K562 (cell line): Measurements from ENCODE around the gene TNNT2.

ENCODE experiments used
- BRF1 ChIP-seq: IDR thresholded peaks from 3 replicates; pipeline ENCODE4 v1.6.1; 2011; ENCODE audit warnings: borderline replicate concordance, mild to moderate bottlenecking; ENCODE audit not compliant: insufficient read length; ENCODE audit errors: extremely low read depth
- CBFB ChIP-seq: sonication (generic); formaldehyde crosslinking; IDR thresholded peaks from 2 replicates; pipeline ENCODE4 v1.4.0; 2020; ENCODE audit warnings: mild to moderate bottlenecking, missing genetic modification reagents
- CEBPB ChIP-seq: fragments of 450-650 bp; IDR thresholded peaks from 2 replicates; pipeline ENCODE4 v1.6.1; 2016; ENCODE audit warnings: missing genetic modification characterization, missing compliant biosample characterization
- EZH2 ChIP-seq: IDR thresholded peaks from 2 replicates; pipeline ENCODE4 v1.6.1; 2012; ENCODE audit warnings: low read depth, mild to moderate bottlenecking, inconsistent platforms, low read length, borderline replicate concordance
- FOXM1 ChIP-seq, 2 experiments: fragments of 450-650 bp in 1 of 2; sonication (generic) in 1 of 2; formaldehyde crosslinking in 1 of 2; IDR thresholded peaks; 2 replicates each; pipeline versions ENCODE4 v1.6.1 to v1.9.0; 2017 to 2022; ENCODE audit warnings: low read depth in 2 of 2, mild to moderate bottlenecking in 2 of 2, missing genetic modification reagents in 1 of 2, moderate library complexity in 1 of 2
- HDGF ChIP-seq: fragments of 450-650 bp; IDR thresholded peaks from 2 replicates; pipeline ENCODE4 v1.6.1; 2016
- MIER1 ChIP-seq: fragments of 450-650 bp; IDR thresholded peaks from 2 replicates; pipeline ENCODE4 v1.6.1; 2016; ENCODE audit warnings: antibody characterized with exemption, mild to moderate bottlenecking, low read depth
- POLR2A ChIP-seq: fragments of 450-650 bp; conservative IDR thresholded peaks from 2 replicates; pipeline ENCODE4 v1.6.1; 2016
- RAD21 ChIP-seq, 2 experiments: fragments of 250-450 bp in 1 of 2; fragments of 450-650 bp in 1 of 2; sonication (Bioruptor Pico) in 1 of 2; formaldehyde crosslinking in 1 of 2; IDR thresholded peaks in 1 of 2; conservative IDR thresholded peaks in 1 of 2; 2 replicates each; pipeline versions ENCODE4 v1.4.0 to v1.8.0; 2020 to 2022; ENCODE audit warnings: mild to moderate bottlenecking in 2 of 2, moderate library complexity in 1 of 2
- TF ChIP-seq, protein P1 (sequence below): fragments of 250-450 bp; sonication (Bioruptor Pico); IDR thresholded peaks from 2 replicates; pipeline ENCODE4 v1.5.0; 2021
- TF ChIP-seq, protein P2 (sequence below): sonication (generic); formaldehyde crosslinking; IDR thresholded peaks from 2 replicates; pipeline ENCODE4 v1.8.1; 2023; ENCODE audit warnings: mild to moderate bottlenecking, missing genetic modification reagents
- TF ChIP-seq, protein P3 (sequence below), 3 experiments: IDR thresholded peaks in 2 of 3; conservative IDR thresholded peaks in 1 of 3; 2 replicates each; pipeline ENCODE4 v1.5.1; 2011 to 2012; ENCODE audit warnings: low read length in 3 of 3, mild to moderate bottlenecking in 3 of 3, control low read depth in 2 of 3, improper control_type of control experiment in 1 of 3, inconsistent platforms in 1 of 3, low read depth in 1 of 3, mixed read lengths in 1 of 3, moderate library complexity in 1 of 3; ENCODE audit not compliant: insufficient read depth in 2 of 3

DNA sequence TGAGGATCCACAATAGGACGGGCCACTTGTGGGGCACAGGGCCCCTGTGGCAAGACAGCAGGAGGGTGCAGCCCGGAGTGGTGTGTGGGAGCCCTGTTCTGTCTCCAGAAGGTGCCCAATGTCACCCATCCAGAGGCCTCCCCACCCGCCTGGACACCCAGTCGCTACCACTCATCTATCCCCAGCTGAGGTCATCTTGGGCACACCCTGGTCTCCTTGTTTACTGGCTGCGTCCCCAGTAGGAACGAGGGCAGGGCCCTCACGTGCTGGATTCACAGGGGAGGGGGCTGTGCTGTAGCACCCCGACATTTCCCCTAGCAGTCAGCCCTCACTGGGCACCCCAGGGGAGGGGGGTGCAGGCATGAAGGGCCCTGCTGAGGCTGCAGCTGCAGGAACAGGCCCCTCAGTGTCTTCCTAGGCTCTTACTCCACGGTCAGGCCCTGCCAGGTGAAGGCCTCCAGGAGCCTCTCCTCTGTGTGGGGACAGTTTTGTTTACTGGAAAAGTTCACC, 2.3 kb upstream of the TNNT2 start:
- TF ChIP-seq BRF1 = no peak
- no peak for TF ChIP-seq MIER1
- no peak for TF ChIP-seq EZH2
- no peak for TF ChIP-seq POLR2A
- TF ChIP-seq, protein P1, sequence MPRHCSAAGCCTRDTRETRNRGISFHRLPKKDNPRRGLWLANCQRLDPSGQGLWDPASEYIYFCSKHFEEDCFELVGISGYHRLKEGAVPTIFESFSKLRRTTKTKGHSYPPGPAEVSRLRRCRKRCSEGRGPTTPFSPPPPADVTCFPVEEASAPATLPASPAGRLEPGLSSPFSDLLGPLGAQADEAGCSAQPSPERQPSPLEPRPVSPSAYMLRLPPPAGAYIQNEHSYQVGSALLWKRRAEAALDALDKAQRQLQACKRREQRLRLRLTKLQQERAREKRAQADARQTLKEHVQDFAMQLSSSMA = no peak
- TF ChIP-seq, protein P2, sequence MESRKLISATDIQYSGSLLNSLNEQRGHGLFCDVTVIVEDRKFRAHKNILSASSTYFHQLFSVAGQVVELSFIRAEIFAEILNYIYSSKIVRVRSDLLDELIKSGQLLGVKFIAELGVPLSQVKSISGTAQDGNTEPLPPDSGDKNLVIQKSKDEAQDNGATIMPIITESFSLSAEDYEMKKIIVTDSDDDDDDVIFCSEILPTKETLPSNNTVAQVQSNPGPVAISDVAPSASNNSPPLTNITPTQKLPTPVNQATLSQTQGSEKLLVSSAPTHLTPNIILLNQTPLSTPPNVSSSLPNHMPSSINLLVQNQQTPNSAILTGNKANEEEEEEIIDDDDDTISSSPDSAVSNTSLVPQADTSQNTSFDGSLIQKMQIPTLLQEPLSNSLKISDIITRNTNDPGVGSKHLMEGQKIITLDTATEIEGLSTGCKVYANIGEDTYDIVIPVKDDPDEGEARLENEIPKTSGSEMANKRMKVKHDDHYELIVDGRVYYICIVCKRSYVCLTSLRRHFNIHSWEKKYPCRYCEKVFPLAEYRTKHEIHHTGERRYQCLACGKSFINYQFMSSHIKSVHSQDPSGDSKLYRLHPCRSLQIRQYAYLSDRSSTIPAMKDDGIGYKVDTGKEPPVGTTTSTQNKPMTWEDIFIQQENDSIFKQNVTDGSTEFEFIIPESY (CRISPR knock-in tag) = no peak
- TF ChIP-seq CBFB (CRISPR knock-in tag) = no peak
- TF ChIP-seq, protein P3, sequence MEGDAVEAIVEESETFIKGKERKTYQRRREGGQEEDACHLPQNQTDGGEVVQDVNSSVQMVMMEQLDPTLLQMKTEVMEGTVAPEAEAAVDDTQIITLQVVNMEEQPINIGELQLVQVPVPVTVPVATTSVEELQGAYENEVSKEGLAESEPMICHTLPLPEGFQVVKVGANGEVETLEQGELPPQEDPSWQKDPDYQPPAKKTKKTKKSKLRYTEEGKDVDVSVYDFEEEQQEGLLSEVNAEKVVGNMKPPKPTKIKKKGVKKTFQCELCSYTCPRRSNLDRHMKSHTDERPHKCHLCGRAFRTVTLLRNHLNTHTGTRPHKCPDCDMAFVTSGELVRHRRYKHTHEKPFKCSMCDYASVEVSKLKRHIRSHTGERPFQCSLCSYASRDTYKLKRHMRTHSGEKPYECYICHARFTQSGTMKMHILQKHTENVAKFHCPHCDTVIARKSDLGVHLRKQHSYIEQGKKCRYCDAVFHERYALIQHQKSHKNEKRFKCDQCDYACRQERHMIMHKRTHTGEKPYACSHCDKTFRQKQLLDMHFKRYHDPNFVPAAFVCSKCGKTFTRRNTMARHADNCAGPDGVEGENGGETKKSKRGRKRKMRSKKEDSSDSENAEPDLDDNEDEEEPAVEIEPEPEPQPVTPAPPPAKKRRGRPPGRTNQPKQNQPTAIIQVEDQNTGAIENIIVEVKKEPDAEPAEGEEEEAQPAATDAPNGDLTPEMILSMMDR (IDR thresholded peaks at IDR 0.05 in 2 of 3, conservative IDR thresholded peaks at IDR 0.05 in 1 of 3; ENCODE audit: insufficient read depth in 2 of 3, low read depth in 1 of 3, low read length in 3 of 3) = no peak
- TF ChIP-seq CEBPB = no peak
- no peak for TF ChIP-seq FOXM1 (IDR thresholded peaks at IDR 0.05; ENCODE audit: low read depth)
- no peak for TF ChIP-seq FOXM1 (CRISPR knock-in tag; IDR thresholded peaks at IDR 0.05; ENCODE audit: low read depth)
- no peak for TF ChIP-seq RAD21 (CRISPR knock-in tag; conservative IDR thresholded peaks at IDR 0.05 in 1 of 2, IDR thresholded peaks at IDR 0.05 in 1 of 2)
- no peak for TF ChIP-seq HDGF
